CD4-positive, alpha-beta T cell treated with Interferon alpha-2 for 1 hour (primary cell): ENCODE data around the gene ABHD10.

Experiments
- DNase-seq, 2 donors: peaks; one replicate each; pipeline ENCODE4 v3.0.0-alpha.2; 2020 to 2022

ABHD10 gene

GRCh38 chr3:111967068-111967467 is 11.8 kb upstream of the ABHD10 start:
- no peak for DNase-seq

- DNase-seq, result peak; percentile 76 to 84
Observed at GRCh38 chr3:111967651-111968274, 11.1 kb upstream of the ABHD10 start.

GRCh38 chr3:111968319-111969054 is 10.3 kb upstream of the ABHD10 start:
- DNase-seq, result no peak

- DNase-seq, result no peak
Observed at GRCh38 chr3:111970376-111970775, 8.4 kb upstream of the ABHD10 start.

- DNase-seq, result no peak
Observed at GRCh38 chr3:111971533-111972130, 7.2 kb upstream of the ABHD10 start.

- no peak for DNase-seq
Observed at GRCh38 chr3:111972891-111973290, 5.9 kb upstream of the ABHD10 start.

- DNase-seq, result no peak
Observed at GRCh38 chr3:111975131-111975530, 3.7 kb upstream of the ABHD10 start.

- no peak for DNase-seq
Observed at GRCh38 chr3:111976254-111976653, 2.6 kb upstream of the ABHD10 start.

- peak in 1 of 2 donors; percentile 26 for DNase-seq
Observed at GRCh38 chr3:111979434-111980038, 710 bp downstream of the ABHD10 start.

- DNase-seq, result no peak
Observed at GRCh38 chr3:111980716-111981456, 2.1 kb downstream of the ABHD10 start.

- no peak for DNase-seq
Observed at GRCh38 chr3:111981457-111981763, 2.6 kb downstream of the ABHD10 start.

- no peak for DNase-seq
Observed at GRCh38 chr3:111984636-111985298, 5.9 kb downstream of the ABHD10 start.

GRCh38 chr3:111986800-111987199 is 8.0 kb downstream of the ABHD10 start:
- DNase-seq, result no peak

- peak in 1 of 2 donors; percentile 55 for DNase-seq
Observed at GRCh38 chr3:111989061-111989678, 10.3 kb downstream of the ABHD10 start.

GRCh38 chr3:111993038-111993437 is 14.2 kb downstream of the ABHD10 start:
- DNase-seq, result no peak

- DNase-seq, result no peak
Observed at GRCh38 chr3:111998636-111999483, 20.0 kb downstream of the ABHD10 start, which contains the start of gene TAGLN3. Gene TAGLN3 (plus strand): TSS chr3:111998922. CDS start chr3:111999423, 501 bp downstream.

- no peak for DNase-seq
Observed at GRCh38 chr3:111999484-112000324, 20.9 kb downstream of the ABHD10 start.

- no peak for DNase-seq
Observed at GRCh38 chr3:112000367-112000771, 21.5 kb downstream of the ABHD10 start.

GRCh38 chr3:112000966-112001365 is 22.1 kb downstream of the ABHD10 start:
- no peak for DNase-seq

GRCh38 chr3:112001526-112001925 is 22.7 kb downstream of the ABHD10 start:
- DNase-seq, result no peak
